ENCODE measurements around the gene AGBL1. TPM values are rescaled to one million over a fixed set of nuclear protein-coding genes. Genes with fewer than 3 reads are reported as not detected.

AGBL1 gene
- total RNA-seq (2014; rRNA removed; shearing (Covaris generic)), result not detected in 2 replicates

- no peak for DNase-seq (ENCODE audit: low spot score)
Measured at GRCh38 chr15:86079508-86080266, at the start of gene AGBL1. Gene AGBL1, plus strand, starts transcription at chr15:86079871.

GRCh38 chr15:86034904-86035303 is 44.8 kb upstream of the AGBL1 start:
- DNase-seq (ENCODE audit: low spot score), result no peak

- no peak for DNase-seq (ENCODE audit: low spot score)
Measured at GRCh38 chr15:86036243-86036642, 43.4 kb upstream of the AGBL1 start.

- no peak for DNase-seq (ENCODE audit: low spot score)
Measured at GRCh38 chr15:86038491-86038890, 41.2 kb upstream of the AGBL1 start.

DNA sequence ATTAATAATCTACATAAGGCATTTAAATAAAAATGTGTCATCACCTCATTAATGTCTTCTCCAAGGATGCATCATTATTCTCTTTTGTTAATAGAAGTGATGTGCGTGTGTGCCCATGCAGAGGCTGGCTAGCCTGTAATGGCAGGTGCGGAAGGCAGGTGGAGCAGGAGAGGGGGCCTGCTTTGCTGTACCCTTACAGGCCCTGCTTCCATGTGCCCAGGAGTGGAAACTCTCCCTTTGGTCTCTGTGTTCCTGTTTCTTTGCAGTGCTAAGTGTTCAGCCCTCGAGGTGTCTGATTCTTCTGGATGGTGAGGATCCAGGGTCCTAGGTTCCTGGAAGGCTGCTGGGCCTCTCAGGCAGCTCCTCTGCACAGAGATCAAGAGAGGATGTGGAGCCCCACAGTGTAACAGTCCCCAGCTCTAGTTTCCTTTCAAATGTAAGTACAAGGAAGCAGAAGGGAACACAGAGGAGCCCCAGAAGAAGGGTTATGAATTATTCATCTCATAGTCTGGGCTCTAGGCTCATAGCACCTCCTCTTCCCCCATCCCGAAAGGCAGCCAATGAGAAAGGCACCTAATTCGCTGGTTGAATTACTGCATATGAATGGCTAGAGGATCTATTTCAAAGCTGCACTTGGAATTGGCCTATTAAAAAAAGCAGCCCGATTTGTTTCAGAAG is 39.2 kb upstream of the AGBL1 start:
- DNase-seq (ENCODE audit: low spot score), result no peak

DNA sequence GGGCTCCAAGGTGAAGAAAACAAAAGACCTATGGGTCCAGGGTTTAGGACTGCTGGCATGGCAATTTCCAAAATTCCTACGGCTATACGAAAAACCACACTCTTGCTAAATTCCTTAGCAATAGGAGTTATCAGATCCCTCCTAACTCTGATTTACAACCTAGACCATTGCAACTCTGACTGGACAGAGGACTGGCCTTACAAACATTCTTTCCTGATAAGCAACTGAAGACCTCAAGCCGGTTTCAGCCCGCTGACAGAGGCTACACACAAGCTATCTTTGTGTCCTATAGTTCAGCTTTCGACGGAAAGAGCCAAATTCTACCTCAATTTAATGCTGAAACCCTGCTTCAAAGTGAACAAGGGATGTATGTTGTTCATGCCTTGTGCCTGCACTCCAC is 38.3 kb upstream of the AGBL1 start:
- peak; percentile 28 for DNase-seq (ENCODE audit: low spot score)

- DNase-seq (ENCODE audit: low spot score), result no peak
Measured at GRCh38 chr15:86042226-86042625, 37.4 kb upstream of the AGBL1 start.

DNA sequence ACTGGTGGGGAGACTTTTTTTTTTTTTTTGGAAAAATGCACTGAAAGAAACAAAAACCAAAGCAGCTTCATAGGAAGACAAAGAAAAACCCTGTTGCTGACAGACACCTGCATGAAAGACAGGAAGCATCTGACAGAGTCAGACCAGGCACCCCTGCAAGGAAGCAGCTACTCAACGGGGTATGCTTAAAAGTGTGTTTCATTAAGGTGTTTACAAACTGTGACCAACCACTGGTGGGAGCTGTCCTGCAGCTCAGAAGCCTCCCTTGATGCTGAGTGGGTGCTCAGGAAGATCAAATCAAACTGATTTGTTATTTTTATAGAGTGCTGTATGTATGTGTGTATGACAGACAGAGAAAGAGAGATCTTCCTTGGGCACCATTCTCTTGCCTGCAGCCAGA is 34.7 kb upstream of the AGBL1 start:
- no peak for DNase-seq (ENCODE audit: low spot score)

- no peak for DNase-seq (ENCODE audit: low spot score)
Measured at GRCh38 chr15:86054338-86054737, 25.3 kb upstream of the AGBL1 start.

DNA sequence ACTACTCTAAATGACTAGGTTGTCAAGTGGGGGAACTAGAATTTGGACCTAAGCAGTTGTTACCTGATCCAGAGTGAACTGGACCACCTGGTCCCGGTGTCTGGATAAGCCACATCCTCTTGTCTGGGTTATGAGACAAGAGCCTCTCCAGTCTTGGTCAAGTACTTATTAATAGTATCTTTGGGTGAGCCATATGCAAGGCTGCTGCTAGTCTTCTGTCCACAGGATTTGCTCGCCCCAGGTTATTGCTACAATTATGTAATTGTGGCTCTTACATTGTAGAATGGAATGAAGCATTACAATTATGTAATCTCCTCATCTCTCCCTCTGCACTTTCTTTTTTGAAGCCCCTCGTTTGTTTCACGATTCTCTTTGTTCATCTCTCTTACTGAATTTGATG is 24.0 kb upstream of the AGBL1 start:
- DNase-seq (ENCODE audit: low spot score), result no peak

- no peak for DNase-seq (ENCODE audit: low spot score)
Measured at GRCh38 chr15:86059851-86060250, 19.8 kb upstream of the AGBL1 start.

DNA sequence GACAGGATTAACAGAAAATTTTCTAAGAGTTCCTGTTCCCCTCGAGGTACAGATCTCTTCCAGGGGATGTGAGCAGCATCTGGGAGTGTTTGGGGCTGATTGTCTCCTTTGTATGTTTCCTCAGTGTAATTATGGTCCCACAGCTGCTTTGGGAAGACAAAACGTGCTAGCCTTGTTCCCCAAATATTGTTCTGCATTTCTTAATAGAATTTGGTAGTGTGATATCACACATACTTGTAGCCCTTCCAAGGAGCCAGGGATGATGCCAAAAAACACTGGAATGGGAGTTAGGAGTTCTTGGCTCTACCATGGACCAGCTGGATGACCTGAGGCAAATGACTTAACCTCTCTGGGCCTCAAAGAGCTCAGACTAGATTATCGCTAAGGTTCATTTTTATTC is 19.0 kb upstream of the AGBL1 start:
- DNase-seq (ENCODE audit: low spot score), result no peak

- DNase-seq (ENCODE audit: low spot score), result no peak
Measured at GRCh38 chr15:86061581-86061980, 18.1 kb upstream of the AGBL1 start.

- no peak for DNase-seq (ENCODE audit: low spot score)
Measured at GRCh38 chr15:86062646-86063243, 16.9 kb upstream of the AGBL1 start.

- DNase-seq (ENCODE audit: low spot score), result no peak
Measured at GRCh38 chr15:86063356-86064095, 16.1 kb upstream of the AGBL1 start.

GRCh38 chr15:86064326-86064725 is 15.3 kb upstream of the AGBL1 start:
- DNase-seq (ENCODE audit: low spot score), result no peak

DNA sequence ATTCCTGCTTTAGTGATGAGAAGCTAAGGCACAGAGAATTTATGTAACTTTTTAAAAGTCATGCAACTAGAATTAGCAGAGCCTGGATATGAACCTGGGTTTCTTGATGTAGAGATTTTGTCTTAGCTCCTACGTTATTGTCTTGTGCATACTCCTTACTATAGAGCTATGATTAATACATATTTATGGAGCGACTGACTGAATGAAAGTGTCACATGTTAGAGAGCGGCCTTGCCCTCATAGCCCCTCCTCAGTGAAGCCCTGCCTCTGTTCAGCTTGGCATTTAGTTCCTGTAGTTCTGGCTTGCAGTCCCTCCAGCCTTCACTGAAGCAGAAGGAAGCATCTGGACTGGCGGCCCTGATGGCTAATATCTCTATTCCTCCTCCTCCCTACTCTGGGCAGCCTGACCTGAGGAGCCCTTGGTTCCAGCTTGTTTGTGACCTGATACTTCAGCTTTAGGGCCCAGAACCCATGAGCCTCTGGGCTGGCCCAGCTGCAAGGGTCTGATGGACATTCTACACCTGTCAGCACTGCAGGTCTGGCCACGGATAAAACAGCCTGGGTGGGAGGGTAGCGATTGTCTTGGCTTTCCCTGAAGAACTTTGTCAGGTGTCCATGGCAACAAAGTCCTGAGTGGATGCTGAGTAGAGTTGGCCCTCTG is 13.4 kb upstream of the AGBL1 start:
- no peak for DNase-seq (ENCODE audit: low spot score)

DNA sequence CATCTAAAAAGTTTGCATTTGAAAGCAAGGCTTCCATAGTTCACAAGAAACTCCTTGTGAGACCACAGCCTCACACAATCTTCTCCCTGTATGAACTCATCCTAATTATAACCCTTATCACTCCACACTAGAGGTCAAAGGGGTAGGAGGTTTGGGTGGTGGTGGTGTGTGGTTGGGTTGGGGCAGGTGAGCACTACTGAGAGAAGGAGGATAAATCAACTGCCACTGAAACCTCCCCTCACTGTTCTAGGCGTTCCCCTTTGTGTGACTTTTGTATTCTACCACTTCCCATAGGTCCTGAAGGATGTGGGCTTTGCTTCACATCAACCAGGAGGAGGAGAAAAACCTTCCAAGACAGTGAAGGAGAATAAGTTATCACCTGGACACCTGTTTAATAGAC is 6.4 kb upstream of the AGBL1 start:
- no peak for DNase-seq (ENCODE audit: low spot score)

- DNase-seq (ENCODE audit: low spot score), result no peak
Measured at GRCh38 chr15:86076468-86076867, 3.2 kb upstream of the AGBL1 start.

- no peak for DNase-seq (ENCODE audit: low spot score)
Measured at GRCh38 chr15:86077070-86077469, 2.6 kb upstream of the AGBL1 start.

DNA sequence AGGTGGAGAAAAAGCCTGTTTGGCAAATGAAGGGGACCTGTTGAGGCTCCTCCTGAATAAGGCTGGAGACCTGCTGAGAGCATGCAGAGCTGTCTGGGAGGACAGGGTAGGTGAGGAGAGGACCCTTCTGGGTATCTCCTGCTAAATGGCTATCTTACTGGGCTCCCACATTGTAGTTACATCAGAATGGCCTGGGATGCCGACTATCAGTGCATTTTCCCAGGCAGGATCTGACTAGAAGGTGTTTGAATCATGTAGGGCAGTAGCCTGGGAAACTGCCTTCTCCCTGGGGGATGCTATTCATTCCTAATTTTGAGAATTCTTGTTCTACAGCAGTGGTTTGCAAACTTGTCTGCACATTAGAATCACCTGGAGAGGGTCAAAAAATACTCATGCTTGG is 631 bp downstream of the AGBL1 start:
- no peak for DNase-seq (ENCODE audit: low spot score)

All from A172 (cell line).